ENCODE measurements around the gene TBL1X.

Gene TBL1X

DNA sequence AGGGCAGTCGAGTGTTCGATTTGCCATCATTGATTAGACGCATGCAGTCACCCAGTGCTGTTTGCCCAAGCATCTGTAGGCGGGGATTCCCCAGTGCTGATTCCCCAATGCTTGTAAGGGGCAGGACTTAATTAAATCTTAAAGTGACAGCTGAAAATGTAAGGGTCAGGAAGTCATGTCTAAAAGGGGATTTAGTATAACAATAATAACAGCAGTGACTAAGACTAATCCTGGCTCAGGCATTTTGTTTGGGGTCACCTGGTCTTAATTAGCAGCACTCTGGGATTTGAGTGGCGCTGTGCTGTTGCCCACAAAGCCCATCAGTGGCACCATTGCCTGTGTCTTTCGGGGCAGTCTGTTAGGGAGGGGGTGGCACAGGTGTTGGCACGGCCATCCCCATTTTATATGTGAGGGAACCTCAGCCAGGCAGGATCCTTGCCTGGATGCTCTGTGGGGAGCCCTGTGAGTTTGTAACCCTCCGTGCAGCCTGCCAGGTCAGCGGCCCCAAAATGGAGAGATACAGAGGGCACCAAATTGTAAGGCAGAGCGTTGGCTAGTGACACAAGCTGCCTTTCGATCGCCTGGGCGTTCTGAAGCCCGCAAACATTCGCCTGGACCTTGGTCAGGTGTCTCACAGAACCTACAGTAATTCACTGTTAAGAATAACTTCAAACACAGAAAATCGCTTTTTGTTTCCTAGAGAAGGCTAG, 146.7 kb downstream of the TBL1X start:
- TF ChIP-seq, protein P1, sequence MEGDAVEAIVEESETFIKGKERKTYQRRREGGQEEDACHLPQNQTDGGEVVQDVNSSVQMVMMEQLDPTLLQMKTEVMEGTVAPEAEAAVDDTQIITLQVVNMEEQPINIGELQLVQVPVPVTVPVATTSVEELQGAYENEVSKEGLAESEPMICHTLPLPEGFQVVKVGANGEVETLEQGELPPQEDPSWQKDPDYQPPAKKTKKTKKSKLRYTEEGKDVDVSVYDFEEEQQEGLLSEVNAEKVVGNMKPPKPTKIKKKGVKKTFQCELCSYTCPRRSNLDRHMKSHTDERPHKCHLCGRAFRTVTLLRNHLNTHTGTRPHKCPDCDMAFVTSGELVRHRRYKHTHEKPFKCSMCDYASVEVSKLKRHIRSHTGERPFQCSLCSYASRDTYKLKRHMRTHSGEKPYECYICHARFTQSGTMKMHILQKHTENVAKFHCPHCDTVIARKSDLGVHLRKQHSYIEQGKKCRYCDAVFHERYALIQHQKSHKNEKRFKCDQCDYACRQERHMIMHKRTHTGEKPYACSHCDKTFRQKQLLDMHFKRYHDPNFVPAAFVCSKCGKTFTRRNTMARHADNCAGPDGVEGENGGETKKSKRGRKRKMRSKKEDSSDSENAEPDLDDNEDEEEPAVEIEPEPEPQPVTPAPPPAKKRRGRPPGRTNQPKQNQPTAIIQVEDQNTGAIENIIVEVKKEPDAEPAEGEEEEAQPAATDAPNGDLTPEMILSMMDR (IDR thresholded peaks at IDR 0.05; ENCODE audit: insufficient read depth, low read depth, low read length, missing control alignments): no peak
- DNase-seq (ENCODE audit: low read depth): no peak
- no peak overlapping the region for H3K4me3 ChIP-seq (ENCODE audit: low read length)

DNA sequence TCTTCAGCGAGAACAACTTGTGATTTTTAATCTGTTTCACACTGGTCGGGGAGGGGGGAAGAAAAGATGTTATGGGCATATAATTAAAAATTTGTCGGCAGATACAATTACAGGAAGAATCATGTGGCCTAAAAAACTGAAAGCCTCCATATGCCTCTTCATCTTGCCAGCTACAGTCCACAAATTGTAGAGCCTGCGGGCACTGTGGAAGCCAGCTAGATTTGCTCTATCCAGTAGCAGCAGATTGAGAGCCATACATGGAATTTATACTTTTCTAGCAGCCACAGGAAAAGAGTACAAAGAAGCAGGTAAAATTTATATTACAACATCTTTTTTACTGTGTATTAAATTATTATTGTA, 147.3 kb downstream of the TBL1X start:
- no peak for DNase-seq (ENCODE audit: low read depth)
- TF ChIP-seq, protein P1 (IDR thresholded peaks at IDR 0.05; ENCODE audit: insufficient read depth, low read depth, low read length, missing control alignments): no peak
- H3K4me3 ChIP-seq (ENCODE audit: low read length): no peak overlapping the region

DNA sequence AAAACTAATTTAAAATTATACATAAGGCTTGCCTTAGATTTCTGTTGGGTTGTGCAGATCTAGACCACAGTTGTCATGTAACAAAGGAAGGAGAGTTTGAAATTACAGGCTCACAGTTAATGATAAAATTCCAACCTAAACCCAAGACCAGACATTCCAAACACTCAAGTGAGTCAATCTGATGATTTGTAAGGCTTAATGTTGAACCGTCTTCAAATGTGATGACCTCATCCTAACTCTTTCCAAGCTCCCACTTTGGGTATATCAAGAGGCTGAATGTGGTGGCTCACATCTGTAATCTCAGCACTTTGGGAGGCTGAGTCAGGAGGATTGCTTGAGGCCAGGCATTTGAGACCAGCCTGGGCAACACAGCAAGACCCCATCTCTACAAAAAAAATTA, 149.2 kb downstream of the TBL1X start:
- TF ChIP-seq, protein P1 (IDR thresholded peaks at IDR 0.05; ENCODE audit: insufficient read depth, low read depth, low read length, missing control alignments): no peak
- H3K4me3 ChIP-seq (ENCODE audit: low read length): no peak overlapping the region
- peak; percentile 35 for DNase-seq (ENCODE audit: low read depth)

DNA sequence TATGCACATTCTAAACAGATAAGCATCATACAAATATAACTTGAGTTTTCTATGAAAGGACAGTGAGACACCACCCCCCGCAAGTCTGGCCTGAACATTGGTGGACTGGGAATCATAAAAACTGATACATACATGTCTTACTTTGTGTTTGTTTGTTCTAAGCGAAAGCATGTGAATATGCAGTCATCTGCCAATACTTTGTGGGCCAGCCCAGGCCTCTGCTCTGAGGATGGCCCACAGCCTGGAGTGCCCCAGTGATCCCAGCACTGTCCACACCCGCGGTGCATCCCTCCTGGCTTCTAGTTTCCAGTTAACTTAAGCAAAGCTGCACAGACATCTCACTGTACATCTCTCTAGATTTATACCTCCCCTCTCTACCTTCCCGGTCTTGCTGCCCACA, 154.3 kb downstream of the TBL1X start:
- TF ChIP-seq, protein P1 (IDR thresholded peaks at IDR 0.05; ENCODE audit: insufficient read depth, low read depth, low read length, missing control alignments): no peak
- DNase-seq (ENCODE audit: low read depth): no peak
- H3K4me3 ChIP-seq (ENCODE audit: low read length): no peak overlapping the region

DNA sequence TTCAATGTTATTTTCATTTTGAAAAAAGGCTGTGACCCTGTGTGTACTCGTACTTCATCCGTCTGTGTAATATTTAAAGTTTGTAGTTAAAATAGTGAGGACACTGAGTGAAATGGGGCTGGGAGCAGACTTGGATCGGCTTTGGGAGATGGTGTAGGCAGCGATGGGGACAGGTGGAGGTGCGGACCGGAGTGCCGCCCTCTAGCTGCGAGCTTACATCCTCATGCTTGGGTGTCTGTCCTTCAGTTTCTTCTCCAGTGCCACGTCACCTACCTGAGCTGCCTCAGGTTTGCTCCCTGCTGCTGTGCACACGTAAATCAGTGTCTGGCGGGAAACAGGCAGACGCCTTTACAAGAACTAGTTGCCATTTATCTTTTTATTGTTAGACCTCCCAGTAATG, 154.7 kb downstream of the TBL1X start:
- TF ChIP-seq, protein P1 (IDR thresholded peaks at IDR 0.05; ENCODE audit: insufficient read depth, low read depth, low read length, missing control alignments): no peak

DNA sequence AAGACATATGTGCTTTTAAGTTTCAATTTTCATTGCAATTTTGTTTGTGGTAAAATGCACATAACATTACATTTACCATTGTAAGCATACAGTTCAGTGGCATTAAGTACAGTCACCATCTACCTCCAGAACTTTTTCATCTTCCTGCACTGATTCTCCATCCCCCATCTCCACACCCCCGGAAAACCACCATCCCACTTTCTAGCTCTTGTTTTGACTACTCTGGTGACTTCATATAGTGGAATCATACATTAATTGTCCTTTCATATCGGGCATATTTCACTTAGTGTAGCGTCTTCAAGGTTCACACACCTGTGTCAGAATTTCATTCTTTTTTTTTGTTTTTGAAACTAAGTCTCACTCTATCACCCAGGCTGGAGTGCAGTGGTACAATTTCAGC, 157.3 kb downstream of the TBL1X start:
- TF ChIP-seq, protein P1 (IDR thresholded peaks at IDR 0.05; ENCODE audit: insufficient read depth, low read depth, low read length, missing control alignments): no peak
- H3K4me3 ChIP-seq (ENCODE audit: low read length): no peak overlapping the region
- DNase-seq (ENCODE audit: low read depth): no peak

More for the DNA sequence above, 154.7 kb downstream of the TBL1X start:
- DNase-seq (ENCODE audit: low read depth): no peak
- H3K4me3 ChIP-seq (ENCODE audit: low read length): no peak overlapping the region

DNA sequence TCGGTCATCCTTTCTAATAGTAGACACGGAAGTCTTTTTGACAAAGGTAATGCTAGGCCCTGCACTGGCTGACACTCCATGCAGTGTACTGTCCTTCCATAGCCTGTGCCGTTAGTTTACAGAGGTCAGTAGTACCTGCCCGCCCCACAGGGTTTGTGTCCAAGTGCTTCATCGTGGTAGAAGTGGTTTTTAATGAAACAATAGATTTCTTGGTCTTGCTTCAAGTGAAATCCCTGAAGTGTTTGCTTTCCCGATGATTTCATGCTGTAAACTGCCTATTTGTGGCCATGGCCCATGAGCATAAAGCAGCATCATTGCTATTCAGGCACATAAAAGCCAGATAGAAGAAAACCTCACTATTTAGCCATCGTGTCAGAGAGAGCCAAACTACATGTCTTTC, 161.5 kb downstream of the TBL1X start:
- TF ChIP-seq, protein P1 (IDR thresholded peaks at IDR 0.05; ENCODE audit: insufficient read depth, low read depth, low read length, missing control alignments): no peak
- DNase-seq (ENCODE audit: low read depth): no peak
- no peak overlapping the region for H3K4me3 ChIP-seq (ENCODE audit: low read length)

Measured in epithelial cell of esophagus (primary cell).